Measurements from ENCODE around the gene MGLL. TPM values are rescaled to one million over a fixed set of nuclear protein-coding genes. Genes with fewer than 3 reads are reported as not detected.

The MGLL gene
- total RNA-seq, 1 donor from 2014 or later: 132 TPM

DNA sequence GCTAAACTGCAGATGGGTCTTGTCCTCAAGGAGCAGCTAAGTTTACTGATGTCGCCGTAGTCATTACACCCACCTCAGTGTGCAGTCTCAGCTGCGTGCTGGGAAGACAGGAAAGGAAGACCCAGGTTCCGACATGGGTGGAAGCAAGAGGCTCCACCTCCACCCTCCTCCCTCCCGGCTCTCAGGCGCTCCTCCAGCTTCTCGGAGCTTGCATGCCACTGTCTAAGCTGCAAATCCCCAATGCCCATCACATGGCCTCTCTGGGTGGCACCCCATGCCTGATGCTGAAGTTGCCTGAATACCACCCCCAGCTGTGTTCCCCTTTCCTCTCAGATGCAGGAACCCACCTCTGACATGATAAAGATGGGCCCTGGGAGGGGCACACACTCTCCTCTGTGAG is 58.5 kb downstream of the MGLL start:
- Histone ChIP-seq H3K4me1 (peaks cover 62% of the 10 kb centered on the region), H3K27me3 (ENCODE audit: low read depth) (no peaks in the 10 kb centered on the region), H3K9me3 (peaks cover 10% of the 10 kb centered on the region), H3K36me3 (no peaks in the 10 kb centered on the region), H3K4me3 (no peak overlapping the region), H3K27ac (peak overlapping the region; percentile 31)
- TF ChIP-seq, protein P1, sequence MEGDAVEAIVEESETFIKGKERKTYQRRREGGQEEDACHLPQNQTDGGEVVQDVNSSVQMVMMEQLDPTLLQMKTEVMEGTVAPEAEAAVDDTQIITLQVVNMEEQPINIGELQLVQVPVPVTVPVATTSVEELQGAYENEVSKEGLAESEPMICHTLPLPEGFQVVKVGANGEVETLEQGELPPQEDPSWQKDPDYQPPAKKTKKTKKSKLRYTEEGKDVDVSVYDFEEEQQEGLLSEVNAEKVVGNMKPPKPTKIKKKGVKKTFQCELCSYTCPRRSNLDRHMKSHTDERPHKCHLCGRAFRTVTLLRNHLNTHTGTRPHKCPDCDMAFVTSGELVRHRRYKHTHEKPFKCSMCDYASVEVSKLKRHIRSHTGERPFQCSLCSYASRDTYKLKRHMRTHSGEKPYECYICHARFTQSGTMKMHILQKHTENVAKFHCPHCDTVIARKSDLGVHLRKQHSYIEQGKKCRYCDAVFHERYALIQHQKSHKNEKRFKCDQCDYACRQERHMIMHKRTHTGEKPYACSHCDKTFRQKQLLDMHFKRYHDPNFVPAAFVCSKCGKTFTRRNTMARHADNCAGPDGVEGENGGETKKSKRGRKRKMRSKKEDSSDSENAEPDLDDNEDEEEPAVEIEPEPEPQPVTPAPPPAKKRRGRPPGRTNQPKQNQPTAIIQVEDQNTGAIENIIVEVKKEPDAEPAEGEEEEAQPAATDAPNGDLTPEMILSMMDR (IDR thresholded peaks at IDR 0.05): no peak
- ATAC-seq: no peak
- DNase-seq: no peak
- intact Hi-C loops (cut with DNase I): no loop called here

DNA sequence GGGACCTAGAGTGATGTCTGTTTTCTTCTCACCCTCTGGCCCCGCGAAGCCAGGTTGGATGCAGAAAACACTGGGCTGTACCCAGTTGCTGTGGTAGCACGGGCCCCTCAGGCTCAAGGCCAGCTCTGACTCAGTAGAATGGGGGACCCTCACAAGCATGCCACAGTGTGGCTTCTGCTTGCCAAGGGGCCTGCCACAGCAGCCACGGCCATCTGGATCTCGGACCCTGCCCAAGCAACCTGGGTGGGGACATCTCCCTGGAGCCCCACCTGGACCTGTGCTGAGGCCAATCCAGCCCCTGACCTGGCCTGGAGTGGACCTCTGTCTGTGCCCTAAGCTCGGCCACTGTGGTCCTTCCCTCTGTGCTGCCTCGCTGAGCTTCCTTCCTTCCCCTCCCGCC is 59.0 kb downstream of the MGLL start:
- peaks cover 8% of the 10 kb centered on the region for H3K9me3 ChIP-seq
- no peak for ATAC-seq
- DNase-seq: no peak
- no peaks in the 10 kb centered on the region for H3K36me3 ChIP-seq
- H3K27ac ChIP-seq: peak overlapping the region; percentile 31
- peaks cover 57% of the 10 kb centered on the region for H3K4me1 ChIP-seq
- H3K4me3 ChIP-seq: no peak overlapping the region
- TF ChIP-seq, protein P1 (IDR thresholded peaks at IDR 0.05): no peak
- intact Hi-C loops (cut with DNase I): no loop called here
- H3K27me3 ChIP-seq (ENCODE audit: low read depth): no peaks in the 10 kb centered on the region

DNA sequence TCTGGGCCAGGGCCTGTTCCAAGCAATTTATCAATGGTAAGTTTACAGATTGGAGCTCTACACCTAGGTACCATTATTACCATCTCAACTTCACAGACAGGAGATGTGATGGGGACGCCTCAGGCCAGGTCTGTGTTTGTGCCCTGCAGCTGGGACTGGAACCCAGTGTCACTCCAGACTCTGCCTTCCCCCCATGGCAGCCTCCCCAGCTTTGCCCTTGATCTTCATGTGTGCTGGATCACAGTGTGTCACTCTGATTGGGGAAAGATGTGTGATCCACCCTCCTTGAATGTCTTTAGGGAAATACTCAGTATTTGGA is 59.6 kb downstream of the MGLL start:
- DNase-seq (no peak), ATAC-seq (no peak)
- Histone ChIP-seq H3K36me3 (no peaks in the 10 kb centered on the region), H3K9me3 (peaks cover 2% of the 10 kb centered on the region), H3K27me3 (ENCODE audit: low read depth) (no peaks in the 10 kb centered on the region), H3K4me3 (no peak overlapping the region), H3K4me1 (peaks cover 53% of the 10 kb centered on the region), H3K27ac (peak overlapping the region; percentile 81)
- TF ChIP-seq, protein P1 (IDR thresholded peaks at IDR 0.05): no peak
- intact Hi-C loops (cut with DNase I): no loop called here

DNA sequence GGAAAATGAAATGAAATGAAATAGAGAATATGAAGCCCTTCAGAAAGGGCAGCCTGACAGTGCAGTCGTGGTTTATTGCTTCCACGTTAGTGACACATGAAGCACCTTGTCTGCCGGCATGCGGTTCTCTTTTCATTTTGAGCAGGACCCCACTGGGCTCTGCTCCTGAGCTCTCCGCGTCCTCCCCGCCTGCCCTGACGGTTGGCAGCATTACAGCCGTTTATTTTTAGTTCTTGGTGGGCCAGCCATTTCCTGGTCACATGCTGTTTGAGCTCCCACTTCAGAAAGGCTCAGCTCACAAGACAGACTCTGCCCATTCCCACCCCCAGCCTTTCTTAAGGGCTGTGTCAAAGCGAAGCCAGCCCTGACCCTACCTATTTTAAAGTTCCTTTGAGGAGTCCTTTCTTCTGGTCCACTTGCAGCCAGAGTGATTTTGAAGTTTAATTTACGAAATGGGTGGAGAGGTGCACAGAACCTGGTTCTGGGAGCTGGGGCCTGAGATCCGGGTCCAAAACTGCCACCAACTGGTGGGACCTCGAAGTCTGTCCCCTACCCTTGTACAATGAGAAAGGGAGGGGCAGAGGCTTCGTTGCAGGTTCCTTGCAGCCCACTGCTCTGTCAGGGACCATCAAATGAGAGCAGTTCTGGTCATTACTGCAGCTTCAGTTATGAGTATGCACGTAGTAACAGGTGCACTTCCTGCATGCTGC is 60.1 kb downstream of the MGLL start:
- TF ChIP-seq, protein P1 (IDR thresholded peaks at IDR 0.05): no peak
- Histone ChIP-seq H3K9me3 (no peaks in the 10 kb centered on the region), H3K36me3 (no peaks in the 10 kb centered on the region), H3K4me1 (peaks cover 53% of the 10 kb centered on the region), H3K4me3 (peak overlapping the region; percentile 33), H3K27me3 (ENCODE audit: low read depth) (no peaks in the 10 kb centered on the region), H3K27ac (peak overlapping the region; percentile 81)
- peak; percentile 67 for DNase-seq
- ATAC-seq: peak; percentile 87 to 88
- intact Hi-C loops (cut with DNase I): no loop called here

DNA sequence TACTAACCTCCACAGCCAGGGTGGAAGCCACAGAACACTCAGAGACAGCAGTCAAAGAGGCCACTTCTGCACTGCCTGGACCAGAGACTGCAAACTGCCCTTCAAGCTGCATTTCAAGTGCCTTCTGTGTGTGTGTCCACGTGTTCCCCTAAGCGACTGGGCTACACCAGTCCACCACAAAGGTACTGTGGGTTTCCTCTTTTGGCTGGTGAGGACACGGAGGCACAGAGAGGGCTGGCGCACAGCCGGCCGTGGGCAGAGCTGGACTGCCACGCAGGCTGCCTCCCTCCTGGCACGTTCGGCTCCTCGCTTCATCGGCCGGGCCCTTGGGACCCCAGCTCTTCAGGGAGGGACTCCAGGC is 60.9 kb downstream of the MGLL start:
- ATAC-seq (peak; percentile 86 to 92), DNase-seq (peak; percentile 71)
- Histone ChIP-seq H3K36me3 (no peaks in the 10 kb centered on the region), H3K27ac (peak overlapping the region; percentile 81), H3K27me3 (ENCODE audit: low read depth) (no peaks in the 10 kb centered on the region), H3K9me3 (no peaks in the 10 kb centered on the region), H3K4me1 (peaks cover 50% of the 10 kb centered on the region), H3K4me3 (peak overlapping the region; percentile 33)
- TF ChIP-seq, protein P1 (IDR thresholded peaks at IDR 0.05): peak; percentile 29
- intact Hi-C loops (cut with DNase I): no loop called here
